ENCODE results near the gene TFR2.

The TFR2 gene

DNA sequence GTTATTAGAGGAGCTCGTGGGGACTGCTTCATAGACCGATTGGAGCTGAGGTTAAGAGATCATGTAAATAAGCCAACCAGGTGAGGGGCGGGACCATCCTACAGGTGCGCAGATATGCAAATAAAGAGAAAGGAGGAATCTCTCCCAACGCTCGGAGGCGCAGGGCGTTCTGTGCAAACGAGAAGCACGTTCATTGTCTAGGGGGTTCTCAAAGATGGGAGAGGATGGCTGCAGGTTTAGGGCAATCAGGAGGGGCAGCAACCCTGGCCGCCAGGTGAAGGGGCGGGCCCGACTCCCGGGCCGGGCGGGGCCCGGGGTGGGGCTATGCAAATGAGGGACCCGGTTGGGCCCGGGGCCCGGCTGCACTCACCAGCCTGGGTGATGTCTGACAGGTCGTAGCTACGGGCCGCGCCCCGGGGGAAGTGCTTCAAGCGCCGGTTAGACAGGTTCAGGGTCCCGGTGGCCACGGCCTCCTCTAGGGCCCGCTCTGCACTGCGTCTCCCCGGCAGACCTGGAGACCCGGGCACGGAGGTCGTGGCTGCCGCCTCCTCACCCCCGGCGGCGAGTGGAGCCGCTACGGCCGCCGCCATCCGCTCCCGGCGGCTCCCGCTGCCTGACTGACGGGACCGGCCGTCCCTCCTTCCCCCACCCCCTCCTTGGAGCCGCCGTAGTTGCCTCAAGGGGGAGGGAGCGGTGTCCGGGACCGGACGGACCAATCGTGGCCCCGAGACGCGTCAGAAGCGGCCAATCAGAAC, 55.7 kb downstream of the TFR2 start, which contains the start of gene LRCH4:
Gene LRCH4, minus strand, starts transcription at position 619 of the 755 bp plus-strand sequence. Its CDS starts 29 bp downstream, at position 590.
- DNase-seq (ENCODE audit: low spot score), result peak; percentile 68

DNA sequence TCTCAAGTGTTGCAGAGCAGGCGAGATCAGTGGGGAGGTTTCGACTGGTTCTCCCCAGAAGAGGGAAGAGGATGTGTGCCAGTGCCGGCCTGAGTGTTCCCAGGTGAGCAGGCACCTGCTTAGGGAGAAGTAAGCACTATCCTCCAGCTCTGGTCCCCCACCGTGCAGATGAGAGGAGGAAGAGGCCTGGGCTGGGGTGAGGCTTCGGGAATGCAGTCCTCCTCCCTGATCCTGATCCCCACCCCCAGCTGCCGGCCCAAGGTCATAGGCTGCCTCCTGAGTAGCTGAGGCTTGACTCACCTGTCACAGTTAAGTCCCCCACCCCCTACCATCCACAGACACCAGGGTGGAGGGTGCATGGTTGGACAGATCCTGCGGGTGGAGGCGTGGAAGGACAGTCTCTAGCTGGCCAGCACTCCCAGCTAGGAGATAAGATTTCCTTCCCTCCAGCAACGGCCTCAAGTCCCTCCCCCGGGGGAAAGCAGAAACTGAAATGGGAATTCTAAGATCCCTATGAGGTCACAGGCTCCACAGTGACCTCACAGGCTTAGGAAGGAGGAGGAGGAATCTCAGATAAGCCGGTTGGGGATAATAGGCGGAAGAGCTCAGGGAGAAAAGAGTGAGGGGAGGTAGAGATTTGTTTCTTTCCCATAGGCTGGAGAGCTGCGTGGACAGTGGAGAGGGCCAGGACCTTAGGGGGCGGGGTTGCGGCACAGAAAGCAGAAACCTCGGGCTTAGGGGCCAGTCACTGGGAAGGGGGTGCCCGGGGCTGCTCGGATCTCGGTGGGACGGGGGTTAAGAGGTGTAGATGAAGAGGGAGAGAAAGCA, 56.5 kb downstream of the TFR2 start:
- peak; percentile 77 for DNase-seq (ENCODE audit: low spot score)

DNA sequence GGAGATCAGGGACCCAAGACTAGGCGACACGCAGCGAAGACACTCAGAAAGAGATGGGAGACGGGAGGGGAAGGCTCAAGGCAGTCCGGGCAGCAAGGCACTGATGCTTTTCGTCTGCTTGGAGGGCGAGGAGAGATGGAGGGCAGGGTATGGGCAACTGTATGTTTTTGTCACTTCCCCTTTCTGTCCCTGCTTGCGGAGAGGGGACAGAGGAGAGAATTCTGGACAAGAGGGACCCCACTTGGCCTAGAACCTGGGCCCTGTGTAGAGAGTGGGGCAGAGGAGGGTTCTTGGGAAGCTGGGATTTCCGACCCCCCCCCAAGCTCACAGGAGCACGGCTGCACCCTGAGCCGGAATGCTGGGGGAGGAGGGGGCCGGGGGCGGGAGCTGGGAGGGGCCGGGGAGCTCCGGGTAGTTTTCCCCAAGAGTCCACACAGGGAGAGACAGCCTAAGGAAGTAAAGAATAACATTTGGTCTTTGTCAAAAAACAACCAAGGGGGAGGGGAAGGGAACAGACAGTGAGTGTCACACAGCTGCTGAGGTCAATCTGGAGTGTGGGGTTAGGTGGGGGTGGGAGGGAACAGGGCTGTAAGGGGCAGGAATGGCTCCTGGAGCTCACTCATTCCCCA, 57.2 kb downstream of the TFR2 start:
- no peak for DNase-seq (ENCODE audit: low spot score)

DNA sequence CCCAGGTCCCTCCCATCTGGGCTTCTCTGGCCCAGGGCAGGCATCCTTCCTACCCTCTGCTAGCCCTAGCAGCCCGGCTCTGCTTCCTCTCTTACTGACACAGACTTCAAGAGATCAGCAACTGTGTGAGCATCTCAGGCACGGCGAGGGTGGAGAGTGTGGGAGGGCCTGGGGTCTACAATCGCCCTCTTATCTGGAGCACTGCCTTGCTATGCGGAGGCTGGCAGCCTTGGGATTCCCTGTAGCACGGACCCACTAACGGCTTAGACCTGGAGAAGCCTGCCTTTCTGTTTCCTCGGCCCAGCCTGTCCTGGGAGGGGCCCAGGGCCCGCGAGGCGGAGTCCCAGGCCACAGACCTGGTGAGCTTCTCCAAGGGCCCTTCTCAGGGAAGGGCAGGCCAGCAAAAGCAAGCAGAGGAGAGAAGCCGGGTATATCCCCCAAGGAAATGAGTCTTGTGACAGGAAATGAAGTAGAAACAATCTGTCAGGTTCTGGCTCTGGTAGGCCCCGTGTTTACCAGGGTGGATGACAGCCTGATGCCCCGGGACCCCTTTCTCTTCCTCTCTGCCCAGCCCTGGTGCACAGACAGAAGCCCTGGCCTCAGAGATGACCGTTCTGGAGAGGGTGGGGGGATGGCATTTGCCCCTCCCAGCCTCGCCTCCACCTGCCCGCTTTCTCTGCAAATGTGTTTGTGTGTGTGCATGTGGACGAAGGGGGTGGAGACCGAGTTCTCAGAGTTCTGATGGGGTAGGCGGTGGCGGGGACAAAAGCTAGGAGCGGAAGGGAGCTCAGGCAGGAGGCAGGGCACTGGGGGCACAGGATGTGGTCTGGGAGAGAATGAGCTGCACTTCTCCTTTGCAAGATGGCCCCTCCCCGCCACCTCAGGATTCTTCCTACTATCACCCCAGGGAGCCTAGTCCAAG, 58.0 kb downstream of the TFR2 start:
- no peak for DNase-seq (ENCODE audit: low spot score)

DNA sequence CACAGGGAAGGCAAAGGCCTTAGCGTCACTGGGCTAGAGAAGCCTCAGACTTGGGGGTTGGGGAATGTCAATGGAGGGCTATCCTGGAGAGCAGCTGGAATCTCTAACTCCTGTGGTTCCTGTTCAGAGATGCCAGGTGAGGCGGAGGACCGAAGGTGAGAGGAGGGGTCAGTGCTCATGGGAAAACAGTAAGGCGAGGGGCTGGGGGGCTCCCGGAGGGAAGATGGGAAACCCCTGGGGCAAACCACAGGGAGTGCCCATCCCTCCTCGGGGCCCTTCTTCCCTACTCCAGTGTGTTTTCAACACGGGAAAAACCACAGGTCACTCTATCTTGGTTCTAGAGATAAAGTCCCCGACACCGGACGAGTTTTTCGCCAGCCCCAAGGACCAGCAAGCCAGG, 58.7 kb downstream of the TFR2 start:
- DNase-seq (ENCODE audit: low spot score), result no peak

DNA sequence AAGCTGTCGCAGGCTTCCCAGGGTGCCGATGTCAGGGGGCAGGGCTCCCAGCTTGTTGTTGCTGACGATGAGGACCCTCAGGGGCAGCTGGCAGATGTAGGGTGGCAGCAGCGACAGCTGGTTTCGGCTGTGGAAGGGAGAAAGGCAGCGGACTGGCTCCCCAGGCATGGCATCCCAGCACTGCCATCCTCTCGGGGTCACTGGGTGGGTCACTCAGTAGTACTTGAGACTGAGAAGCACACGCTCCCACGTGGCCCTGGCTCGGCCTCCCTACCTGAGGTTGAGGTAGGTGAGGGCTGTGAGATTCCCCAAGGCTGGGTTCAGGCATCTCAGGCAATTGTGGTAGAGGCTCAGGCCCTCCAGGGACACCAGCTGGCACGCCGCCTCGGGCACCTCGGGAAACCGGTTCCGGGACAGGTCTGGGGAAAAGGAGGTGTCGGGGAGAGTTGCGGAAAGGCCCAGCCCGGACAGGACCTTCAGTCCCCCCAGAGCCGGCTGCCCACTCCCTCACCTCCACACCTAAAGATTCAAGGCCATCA, 59.2 kb downstream of the TFR2 start:
- no peak for DNase-seq (ENCODE audit: low spot score)

DNA sequence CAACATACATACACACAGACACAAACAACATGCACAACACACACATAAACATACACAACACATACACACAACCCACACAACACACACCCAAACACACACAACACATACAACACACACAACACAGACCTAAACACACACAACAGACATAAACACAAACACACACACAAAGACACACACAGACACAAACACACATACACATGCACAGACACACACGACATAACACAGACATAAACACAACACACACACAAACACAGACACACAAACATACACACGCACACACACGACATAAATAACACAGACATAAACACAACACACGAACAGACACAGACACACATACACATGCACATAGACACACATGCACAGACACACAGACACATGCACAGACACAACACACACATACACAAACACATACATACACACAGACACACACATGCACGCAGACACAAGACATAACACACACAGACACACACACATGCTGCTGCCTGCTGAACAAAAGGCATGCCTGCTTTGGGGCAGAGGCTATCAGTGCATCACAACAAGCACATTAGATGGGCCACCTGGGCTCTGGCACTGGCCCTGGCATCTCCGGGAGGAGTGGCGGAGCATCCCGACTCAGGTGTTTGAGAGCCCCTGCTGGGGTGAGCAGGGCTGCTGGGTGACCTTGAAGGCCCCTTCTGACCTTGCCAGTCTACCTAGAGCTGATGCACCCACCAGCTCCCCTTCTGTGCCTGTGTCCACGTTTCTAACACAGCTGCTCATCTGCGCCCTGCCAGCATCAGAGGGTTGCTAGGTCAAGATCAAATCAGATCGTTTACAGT, 60.7 kb downstream of the TFR2 start:
- no peak for DNase-seq (ENCODE audit: low spot score)

DNA sequence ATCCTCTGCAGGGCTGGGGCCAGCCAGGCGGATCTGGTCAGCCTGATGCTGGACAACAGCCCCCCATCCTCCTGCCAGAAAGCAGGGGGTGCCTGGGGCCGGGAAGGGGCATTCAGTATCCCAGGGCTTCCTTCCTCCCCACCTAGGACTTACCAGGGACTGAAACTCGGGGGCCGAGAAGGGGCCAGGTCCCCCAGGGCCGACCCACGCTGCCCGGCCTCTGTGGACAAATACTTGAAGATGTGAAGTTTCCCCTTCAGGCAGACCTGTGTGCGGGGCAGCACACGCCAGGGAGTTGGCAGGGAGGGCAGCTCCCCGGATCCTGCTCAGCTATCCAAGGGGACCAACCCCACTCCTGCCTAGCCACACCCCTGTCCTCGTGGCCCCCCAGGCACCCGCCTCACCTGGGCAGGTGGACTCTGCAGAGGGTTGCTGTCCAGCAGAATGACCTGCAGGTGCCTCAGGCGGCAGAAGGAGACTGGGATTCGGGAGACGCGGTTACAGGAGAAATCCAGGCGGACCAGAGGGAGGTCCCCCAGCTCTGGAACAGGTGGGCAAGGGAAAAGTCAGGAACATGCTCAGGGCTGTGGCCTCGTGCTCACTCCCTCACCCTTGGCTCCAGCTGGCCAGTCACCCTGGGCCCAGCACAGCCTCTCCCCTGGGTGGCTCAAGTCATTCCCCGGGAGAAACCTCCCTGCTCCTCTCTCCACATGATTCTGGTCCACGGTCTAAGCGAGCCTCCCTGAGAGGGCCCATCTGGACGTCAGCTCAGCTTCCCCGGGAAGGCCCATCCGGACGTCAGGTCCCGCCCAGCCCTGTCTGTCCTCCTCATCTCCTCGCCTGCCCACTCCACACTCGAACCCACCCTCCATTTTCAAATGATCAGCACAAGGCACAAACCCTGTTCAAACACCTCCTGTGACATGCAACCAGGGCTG, 62.8 kb downstream of the TFR2 start:
- DNase-seq (ENCODE audit: low spot score), result no peak

DNA sequence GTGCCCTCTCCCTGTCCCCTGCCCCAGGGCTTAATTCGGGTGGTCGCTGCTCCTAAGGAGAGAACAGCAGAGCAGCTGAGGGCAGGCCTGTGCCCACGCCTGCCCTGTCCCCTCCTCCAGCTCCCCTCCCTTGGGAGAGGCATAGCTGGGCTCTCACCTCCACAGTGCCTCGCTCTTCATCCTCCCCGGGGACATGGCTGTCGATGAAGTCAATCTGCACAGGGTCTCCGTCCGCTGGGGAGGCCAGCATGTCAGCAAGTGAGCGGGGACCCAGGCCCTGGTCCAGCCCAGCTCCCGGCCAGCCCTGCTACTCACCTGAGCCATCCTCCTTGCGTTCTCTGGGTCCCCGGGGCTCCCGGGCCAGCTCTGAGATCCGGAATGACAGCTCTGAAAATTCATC, 63.8 kb downstream of the TFR2 start:
- DNase-seq (ENCODE audit: low spot score), result no peak

DNA sequence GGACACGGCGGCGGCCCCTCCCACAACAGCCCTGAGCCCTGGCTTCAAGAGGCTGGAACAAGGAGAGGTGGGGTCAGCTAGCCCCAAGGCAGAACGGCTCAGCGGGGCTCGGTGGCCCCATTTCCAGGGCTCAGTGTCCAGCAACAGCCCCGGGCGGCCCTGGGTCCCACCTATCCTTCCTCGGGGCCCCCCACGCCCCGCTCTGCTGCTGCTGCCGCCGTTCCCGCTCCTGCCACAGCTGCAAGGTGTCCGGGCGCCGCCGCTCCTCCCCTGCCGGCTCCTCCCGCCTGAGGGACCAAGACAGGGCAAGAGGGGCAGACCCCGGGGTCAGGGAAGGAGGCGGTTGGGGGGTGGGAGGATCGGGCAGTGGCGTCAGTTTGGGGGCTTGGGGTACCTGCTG, 64.2 kb downstream of the TFR2 start:
- DNase-seq (ENCODE audit: low spot score), result no peak

DNA sequence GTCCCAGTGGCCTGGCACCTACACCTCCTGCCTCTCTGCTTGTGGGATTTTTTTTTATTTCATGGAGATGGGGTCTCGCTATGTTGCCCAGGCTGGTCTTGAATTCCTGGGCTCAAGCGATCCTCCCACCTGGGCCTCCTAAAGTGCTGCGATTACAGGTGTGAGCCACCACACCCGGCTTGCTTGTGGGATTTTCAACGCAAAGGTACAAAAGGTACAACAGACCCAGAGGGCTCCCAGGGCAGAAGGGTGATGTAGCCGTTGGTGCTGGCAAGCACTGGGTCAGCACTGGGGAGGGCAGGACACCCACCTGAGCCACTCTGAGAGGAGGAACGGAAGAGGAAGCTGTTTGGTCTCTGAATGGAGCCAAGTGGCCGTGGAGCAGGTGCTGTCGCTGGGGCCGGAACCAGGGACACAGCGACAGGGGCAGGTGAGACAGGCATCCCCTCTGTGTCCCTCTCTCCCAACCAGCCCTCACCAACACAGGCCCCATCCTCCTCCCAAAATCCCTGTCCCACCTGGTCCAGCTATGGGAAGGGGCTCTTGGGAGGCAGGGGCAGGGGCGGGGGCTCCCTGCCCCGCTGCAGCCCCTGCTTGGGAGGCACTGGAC, 64.9 kb downstream of the TFR2 start:
- no peak for DNase-seq (ENCODE audit: low spot score)

DNA sequence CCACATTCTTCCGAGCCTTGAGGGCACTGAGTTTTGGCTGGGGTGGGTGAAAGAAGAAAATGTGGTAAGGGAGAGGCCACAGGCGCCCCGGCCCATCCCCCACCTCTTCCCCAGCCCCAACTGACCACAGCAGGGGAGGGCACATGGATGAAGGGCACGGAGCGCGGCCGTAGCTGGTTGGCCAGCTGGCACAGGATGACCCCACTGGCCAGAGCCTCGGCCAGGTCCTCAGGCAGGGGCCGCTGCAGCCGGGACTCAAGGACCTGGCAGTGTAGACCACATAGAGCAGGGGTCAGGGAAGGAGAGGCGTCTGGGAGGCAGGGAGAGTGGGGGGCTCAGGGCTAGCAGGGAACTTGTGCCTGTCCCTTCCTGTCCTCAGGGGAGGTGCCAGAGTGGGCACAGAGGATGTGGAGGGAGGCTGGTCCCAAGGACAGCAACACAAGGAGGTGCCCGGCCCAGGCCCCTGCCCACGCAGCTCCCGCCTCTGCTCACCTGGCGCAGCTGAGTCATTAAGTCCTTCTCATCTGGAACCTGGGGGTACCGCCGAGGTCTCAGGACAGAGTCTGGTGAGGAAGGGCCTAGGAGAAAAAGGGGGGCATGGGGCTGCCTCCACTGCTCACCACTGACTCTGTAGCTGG, 65.5 kb downstream of the TFR2 start:
- no peak for DNase-seq (ENCODE audit: low spot score)

DNA sequence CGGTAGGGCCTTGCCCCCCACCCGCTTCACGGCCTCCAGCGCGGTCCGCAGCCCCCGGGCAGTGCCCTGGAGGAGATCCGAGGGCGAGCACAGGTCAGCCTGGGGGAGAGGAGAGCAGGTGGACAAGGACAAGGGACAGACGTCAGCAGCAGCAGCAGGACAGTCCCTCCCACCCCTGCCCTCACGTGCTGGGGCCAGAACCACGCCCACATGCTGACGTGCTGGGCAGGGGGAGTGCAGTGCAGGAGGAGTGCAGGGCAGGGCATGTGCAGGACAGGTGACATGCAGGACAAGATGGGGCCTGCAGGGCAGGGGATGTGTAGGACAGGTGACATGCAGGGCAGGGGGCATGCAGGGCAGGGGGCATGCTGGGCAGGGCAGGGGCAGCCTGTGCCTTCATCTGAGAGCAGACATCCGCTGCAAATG, 66.1 kb downstream of the TFR2 start:
- DNase-seq (ENCODE audit: low spot score), result no peak

DNA sequence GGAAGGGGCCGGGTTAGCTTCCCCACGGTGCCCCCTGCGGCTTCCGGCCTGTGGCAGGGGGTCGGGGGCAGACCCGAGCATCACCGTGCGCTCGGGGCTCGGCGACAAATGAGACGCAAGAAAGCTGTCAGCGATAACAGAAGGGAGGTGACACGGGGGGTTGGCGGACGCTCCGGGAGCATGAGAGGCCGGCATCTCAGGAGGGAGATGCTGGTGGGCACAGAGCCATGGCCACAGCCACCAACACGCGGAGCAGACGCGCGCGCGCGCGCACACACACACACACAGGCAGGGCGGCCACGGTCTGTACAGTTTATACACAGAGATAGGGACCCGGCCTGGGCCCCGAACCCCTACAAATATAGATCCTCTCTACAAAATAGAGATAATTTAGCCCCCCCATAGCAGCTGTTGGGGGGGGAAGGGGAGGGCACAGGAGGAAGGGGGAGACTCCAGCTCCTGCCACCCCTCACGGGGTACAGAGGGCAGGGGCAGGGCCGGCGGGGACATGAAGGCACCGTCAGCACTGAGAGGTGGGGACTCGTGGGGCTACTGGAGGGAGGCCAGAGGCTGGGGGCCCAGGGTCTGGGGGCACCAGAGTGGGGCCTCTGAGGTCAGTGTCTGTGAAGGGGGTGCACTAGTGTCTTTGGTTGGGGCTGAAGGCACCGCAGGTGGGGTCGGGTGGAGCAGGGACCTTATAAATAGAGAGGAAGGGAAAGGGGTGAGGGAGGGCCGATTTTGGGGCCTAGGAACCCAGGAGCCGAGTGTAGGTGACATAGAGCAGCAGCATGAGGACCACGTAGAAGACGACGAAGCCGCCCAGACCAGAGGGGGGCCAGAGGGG, 66.8 kb downstream of the TFR2 start:
- DNase-seq (ENCODE audit: low spot score), result no peak

DNA sequence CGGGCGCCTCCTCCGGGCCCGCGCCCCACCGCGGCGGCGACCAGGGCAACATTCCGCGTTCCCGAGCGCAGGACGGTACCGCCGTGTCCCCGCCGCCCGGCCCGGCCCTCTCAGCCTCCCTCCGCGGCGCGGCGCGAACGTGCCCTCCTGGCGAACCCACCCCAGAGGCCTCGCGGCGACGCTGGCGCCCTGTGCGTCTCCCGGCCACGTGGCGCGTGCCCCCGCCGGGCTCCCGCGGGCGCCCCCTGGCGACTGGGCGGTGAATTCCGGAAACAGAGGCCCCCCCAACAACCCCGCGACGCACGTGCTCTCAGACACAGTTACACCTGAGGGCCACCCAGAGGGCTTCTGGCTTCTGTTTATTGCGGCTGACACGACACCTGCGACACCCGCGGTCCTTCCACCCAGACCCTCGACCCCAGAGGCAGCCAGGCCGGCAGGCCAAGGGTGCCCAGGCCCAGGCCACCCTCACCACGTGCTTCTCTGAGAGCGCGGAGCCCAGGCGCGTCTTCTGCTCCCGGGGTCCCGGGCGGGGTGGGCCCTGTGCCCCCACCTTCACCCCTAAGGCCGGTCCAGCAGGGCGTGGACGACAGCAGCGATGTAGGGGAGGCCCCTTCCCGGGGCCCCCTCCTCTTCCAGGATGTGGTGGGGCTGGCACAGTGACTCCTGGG, 67.5 kb downstream of the TFR2 start, which contains the start of gene SAP25:
Gene SAP25, minus strand, starts transcription at position 210 of the 671 bp plus-strand sequence. Its CDS starts 158 bp downstream, at position 52.
- DNase-seq (ENCODE audit: low spot score), result no peak

DNA sequence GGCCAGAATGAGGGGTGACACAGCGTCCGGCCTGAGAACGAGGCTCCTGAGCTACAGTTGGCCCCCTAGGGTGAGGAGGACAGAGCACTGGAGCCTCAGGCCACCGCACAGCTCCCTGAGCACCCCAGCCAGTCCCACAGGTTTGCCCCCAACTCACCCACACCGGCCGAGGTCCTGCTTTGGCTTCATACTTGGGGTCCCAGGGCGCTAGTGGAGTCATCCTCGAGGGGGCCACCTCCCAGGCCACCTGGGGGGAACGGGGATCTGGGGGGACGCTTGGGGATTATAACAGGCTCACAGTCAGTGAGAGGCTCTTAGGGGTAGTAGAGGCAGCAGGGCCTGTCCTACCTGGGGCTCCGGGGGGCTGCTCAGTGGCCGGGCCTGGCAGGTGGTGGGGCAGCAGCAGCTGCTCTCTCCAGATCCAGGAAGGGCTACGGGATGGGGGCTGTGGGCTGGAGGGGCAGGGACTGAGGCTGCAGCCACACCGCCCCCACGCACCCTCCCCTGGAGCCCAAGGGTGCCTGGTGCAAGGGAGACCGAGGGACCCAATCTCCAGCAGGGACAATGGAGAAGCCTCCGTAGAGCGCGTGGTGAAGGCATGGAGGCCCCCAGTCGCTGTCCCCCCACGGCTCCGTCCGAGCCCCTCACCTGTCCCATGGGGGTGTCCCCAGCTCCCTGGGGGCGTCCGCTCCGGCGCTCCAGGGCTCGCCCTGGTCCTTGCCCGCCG, 68.2 kb downstream of the TFR2 start:
- no peak for DNase-seq (ENCODE audit: low spot score)
